Progenitor cell of endocrine pancreas (in vitro differentiated cells): ENCODE data around the gene TMOD2. TPM values are rescaled to one million over a fixed set of nuclear protein-coding genes. Genes with fewer than 3 reads are reported as not detected.
"Not testable (repeated sequence)": the region's sequence is repeated elsewhere in the genome, so short reads cannot be mapped to it uniquely, and the experiment has no call there.

Source experiments
- DNase-seq: peaks from one replicate; pipeline ENCODE4 v3.0.0; 2021; ENCODE audit warnings: low spot score; ENCODE audit not compliant: unreplicated experiment
- H3K27ac Mint-ChIP-seq: 2 replicates; pipeline ENCODE4 v1.8.0; 2021; ENCODE audit warnings: mild to moderate bottlenecking, moderate library complexity, mixed read lengths
- H3K27me3 Mint-ChIP-seq: 2 replicates; pipeline ENCODE4 v1.8.0; 2021; ENCODE audit warnings: mixed read lengths
- H3K36me3 Mint-ChIP-seq: 2 replicates; pipeline ENCODE4 v1.8.0; 2022; ENCODE audit warnings: mixed read lengths; ENCODE audit not compliant: insufficient read depth
- H3K4me1 Mint-ChIP-seq: 2 replicates; pipeline ENCODE4 v1.8.0; 2021; ENCODE audit warnings: low read depth, mixed read lengths
- H3K4me3 Mint-ChIP-seq: 2 replicates; pipeline ENCODE4 v1.8.0; 2021; ENCODE audit warnings: low read depth, mild to moderate bottlenecking, moderate library complexity, mixed read lengths
- H3K9me3 Mint-ChIP-seq: 2 replicates; pipeline ENCODE4 v1.8.0; 2021; ENCODE audit warnings: low read depth, mixed read lengths
- CTCF ChIP-seq: fragments of 200-600 bp; sonication (generic); IDR thresholded peaks from one replicate; pipeline ENCODE4 v1.5.0; 2021; ENCODE audit warnings: antibody characterized with exemption, mild to moderate bottlenecking; ENCODE audit not compliant: unreplicated experiment
- total RNA-seq: library from RNA; stranded (reverse); gene quantifications from 2 replicates; pipeline ENCODE4 v1.2.1, GENCODE V29; 2021

TMOD2 gene
- total RNA-seq, 1 donor from 2014 or later, result 8.1 TPM

- Mint-ChIP-seq H3K9me3 (no peaks in the 10 kb centered on the region), H3K36me3 (peaks cover 5% of the 10 kb centered on the region), H3K4me3 (no peak overlapping the region), H3K4me1 (no peaks in the 10 kb centered on the region), H3K27me3 (no peaks in the 10 kb centered on the region), H3K27ac (no peak overlapping the region)
- peak; percentile 53 for TF ChIP-seq CTCF
- no peak for DNase-seq
Observed at GRCh38 chr15:51782357-51782896, 31.0 kb downstream of the TMOD2 start.

GRCh38 chr15:51783967-51784366 lies 32.6 kb downstream of the TMOD2 start:
- Mint-ChIP-seq H3K4me3 (no peak overlapping the region), H3K27ac (no peak overlapping the region), H3K4me1 (no peaks in the 10 kb centered on the region), H3K36me3 (peaks cover 8% of the 10 kb centered on the region), H3K9me3 (no peaks in the 10 kb centered on the region), H3K27me3 (no peaks in the 10 kb centered on the region)
- DNase-seq, result no peak
- TF ChIP-seq CTCF, result no peak

- not testable (repeated sequence) for DNase-seq, H3K27ac Mint-ChIP-seq, H3K4me3 Mint-ChIP-seq, H3K36me3 Mint-ChIP-seq, H3K4me1 Mint-ChIP-seq, H3K27me3 Mint-ChIP-seq
- H3K9me3 Mint-ChIP-seq, result peaks cover 10% of the 10 kb centered on the region
Observed at GRCh38 chr15:51787130-51787529, 35.7 kb downstream of the TMOD2 start.

- not testable (repeated sequence) for H3K27me3 Mint-ChIP-seq, H3K4me1 Mint-ChIP-seq, H3K36me3 Mint-ChIP-seq, H3K4me3 Mint-ChIP-seq, H3K27ac Mint-ChIP-seq, DNase-seq
- peaks cover 12% of the 10 kb centered on the region for H3K9me3 Mint-ChIP-seq
Observed at GRCh38 chr15:51792474-51792873, 41.1 kb downstream of the TMOD2 start.

GRCh38 chr15:51793521-51794305 lies 42.3 kb downstream of the TMOD2 start:
- TF ChIP-seq CTCF, result no peak
- Mint-ChIP-seq H3K4me1 (peaks cover 6% of the 10 kb centered on the region), H3K27me3 (no peaks in the 10 kb centered on the region), H3K36me3 (no peaks in the 10 kb centered on the region), H3K4me3 (no peak overlapping the region), H3K27ac (no peak overlapping the region), H3K9me3 (peaks cover 12% of the 10 kb centered on the region)
- DNase-seq, result no peak

- TF ChIP-seq CTCF, result no peak
- Mint-ChIP-seq H3K4me3 (no peak overlapping the region), H3K27me3 (no peaks in the 10 kb centered on the region), H3K36me3 (no peaks in the 10 kb centered on the region), H3K4me1 (peaks cover 6% of the 10 kb centered on the region), H3K9me3 (peaks cover 3% of the 10 kb centered on the region), H3K27ac (no peak overlapping the region)
- no peak for DNase-seq
Observed at GRCh38 chr15:51796847-51797401, 45.5 kb downstream of the TMOD2 start.
